HG02884 (cell line): ENCODE results near the gene GNG2.

Experiments used
- ATAC-seq: cut with Tn5 transposase; IDR thresholded peaks from one replicate; pipeline ENCODE4 v1.9.1; 2021; ENCODE audit warnings: mild to moderate bottlenecking, moderate library complexity; ENCODE audit not compliant: unreplicated experiment

GNG2 gene

GRCh38 chr14:51860164-51860824 is at the start of gene GNG2:
GNG2 (plus strand) TSS chr14:51860612; CDS start chr14:51950679, 90,067 bp downstream.
- ATAC-seq = peak; percentile 87

- no peak for ATAC-seq
Observed at GRCh38 chr14:51811706-51812105, 48.7 kb upstream of the GNG2 start.

- ATAC-seq = no peak
Observed at GRCh38 chr14:51816031-51816430, 44.4 kb upstream of the GNG2 start.

- ATAC-seq = no peak
Observed at GRCh38 chr14:51817326-51817725, 43.1 kb upstream of the GNG2 start.

GRCh38 chr14:51818748-51819380 is 41.5 kb upstream of the GNG2 start:
- no peak for ATAC-seq

- ATAC-seq = no peak
Observed at GRCh38 chr14:51821822-51822221, 38.6 kb upstream of the GNG2 start.

- ATAC-seq = no peak
Observed at GRCh38 chr14:51822499-51822898, 37.9 kb upstream of the GNG2 start.

- ATAC-seq = no peak
Observed at GRCh38 chr14:51823706-51824105, 36.7 kb upstream of the GNG2 start.

- ATAC-seq = no peak
Observed at GRCh38 chr14:51824191-51824590, 36.2 kb upstream of the GNG2 start.

- ATAC-seq = no peak
Observed at GRCh38 chr14:51825926-51826325, 34.5 kb upstream of the GNG2 start.

- ATAC-seq = peak; percentile 83
Observed at GRCh38 chr14:51828017-51828797, 32.2 kb upstream of the GNG2 start.

GRCh38 chr14:51834240-51834639 is 26.2 kb upstream of the GNG2 start:
- ATAC-seq = no peak

GRCh38 chr14:51836417-51836816 is 24.0 kb upstream of the GNG2 start:
- no peak for ATAC-seq

GRCh38 chr14:51844081-51844881 is 16.1 kb upstream of the GNG2 start:
- ATAC-seq = peak; percentile 30

- no peak for ATAC-seq
Observed at GRCh38 chr14:51845811-51846210, 14.6 kb upstream of the GNG2 start.

- peak; percentile 74 for ATAC-seq
Observed at GRCh38 chr14:51846631-51847488, 13.6 kb upstream of the GNG2 start.

GRCh38 chr14:51847489-51847796 is 13.0 kb upstream of the GNG2 start:
- ATAC-seq = no peak

- ATAC-seq = no peak
Observed at GRCh38 chr14:51848120-51848519, 12.3 kb upstream of the GNG2 start.

GRCh38 chr14:51849097-51849496 is 11.3 kb upstream of the GNG2 start:
- ATAC-seq = no peak

- ATAC-seq = no peak
Observed at GRCh38 chr14:51850651-51851050, 9.8 kb upstream of the GNG2 start.
